ENCODE data around the gene NSD1.

DNA sequence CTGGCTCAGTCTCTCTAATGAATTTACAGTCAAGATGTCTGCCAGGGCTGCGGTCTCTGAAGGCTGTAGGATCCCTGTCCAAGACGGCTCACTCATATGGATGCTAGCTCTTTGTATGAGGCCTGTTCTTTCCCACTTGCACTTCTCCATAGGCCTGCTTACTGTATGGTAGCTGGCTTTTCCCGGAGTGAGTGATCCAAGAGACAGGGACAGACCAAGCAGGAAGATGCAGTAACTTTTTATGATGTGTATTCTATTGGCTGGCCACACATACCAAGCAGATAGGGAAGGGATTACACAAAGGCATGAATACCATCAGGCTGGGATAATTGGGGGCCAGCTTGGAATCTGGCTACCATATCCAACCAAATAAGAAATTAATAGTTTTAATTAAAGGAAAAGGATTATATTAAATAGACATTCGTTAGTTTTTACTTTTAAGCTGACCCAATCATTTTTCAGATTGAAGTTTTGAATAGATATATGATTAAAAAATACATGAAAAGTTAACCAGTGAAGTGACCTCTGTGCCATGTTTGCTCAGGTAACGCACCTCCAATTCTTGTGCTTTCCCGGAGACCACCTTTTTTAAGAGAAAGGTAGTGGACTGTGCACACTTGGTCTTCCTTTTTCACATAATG is 20.6 kb downstream of the NSD1 start:
- no peak for TF ChIP-seq CTCF (IDR thresholded peaks at IDR 0.05; ENCODE audit: insufficient read depth, low read length)
- no peak for TF ChIP-seq POLR2AphosphoS5 (IDR thresholded peaks at IDR 0.05; ENCODE audit: low read depth)
- TF ChIP-seq, protein P1, sequence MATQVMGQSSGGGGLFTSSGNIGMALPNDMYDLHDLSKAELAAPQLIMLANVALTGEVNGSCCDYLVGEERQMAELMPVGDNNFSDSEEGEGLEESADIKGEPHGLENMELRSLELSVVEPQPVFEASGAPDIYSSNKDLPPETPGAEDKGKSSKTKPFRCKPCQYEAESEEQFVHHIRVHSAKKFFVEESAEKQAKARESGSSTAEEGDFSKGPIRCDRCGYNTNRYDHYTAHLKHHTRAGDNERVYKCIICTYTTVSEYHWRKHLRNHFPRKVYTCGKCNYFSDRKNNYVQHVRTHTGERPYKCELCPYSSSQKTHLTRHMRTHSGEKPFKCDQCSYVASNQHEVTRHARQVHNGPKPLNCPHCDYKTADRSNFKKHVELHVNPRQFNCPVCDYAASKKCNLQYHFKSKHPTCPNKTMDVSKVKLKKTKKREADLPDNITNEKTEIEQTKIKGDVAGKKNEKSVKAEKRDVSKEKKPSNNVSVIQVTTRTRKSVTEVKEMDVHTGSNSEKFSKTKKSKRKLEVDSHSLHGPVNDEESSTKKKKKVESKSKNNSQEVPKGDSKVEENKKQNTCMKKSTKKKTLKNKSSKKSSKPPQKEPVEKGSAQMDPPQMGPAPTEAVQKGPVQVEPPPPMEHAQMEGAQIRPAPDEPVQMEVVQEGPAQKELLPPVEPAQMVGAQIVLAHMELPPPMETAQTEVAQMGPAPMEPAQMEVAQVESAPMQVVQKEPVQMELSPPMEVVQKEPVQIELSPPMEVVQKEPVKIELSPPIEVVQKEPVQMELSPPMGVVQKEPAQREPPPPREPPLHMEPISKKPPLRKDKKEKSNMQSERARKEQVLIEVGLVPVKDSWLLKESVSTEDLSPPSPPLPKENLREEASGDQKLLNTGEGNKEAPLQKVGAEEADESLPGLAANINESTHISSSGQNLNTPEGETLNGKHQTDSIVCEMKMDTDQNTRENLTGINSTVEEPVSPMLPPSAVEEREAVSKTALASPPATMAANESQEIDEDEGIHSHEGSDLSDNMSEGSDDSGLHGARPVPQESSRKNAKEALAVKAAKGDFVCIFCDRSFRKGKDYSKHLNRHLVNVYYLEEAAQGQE (IDR thresholded peaks at IDR 0.05; ENCODE audit: insufficient replicate concordance, low read depth) = no peak
- no peak for TF ChIP-seq GABPA (IDR thresholded peaks at IDR 0.05; ENCODE audit: low read depth)
- no peak for TF ChIP-seq SPI1 (IDR thresholded peaks at IDR 0.05; ENCODE audit: borderline replicate concordance, low read depth)
